Right atrium auricular region (tissue), 2 donors: ENCODE data around the gene HAT1. TPM values are rescaled to one million over a fixed set of nuclear protein-coding genes. Genes with fewer than 3 reads are reported as not detected.
A peak's percentile ranks its signal among the peaks of the same experiment; 100 is the strongest.

Source experiments
- DNase-seq: peaks from one replicate; pipeline ENCODE4 v3.0.0-alpha.2; 2019; ENCODE audit warnings: low spot score
- H3K27ac ChIP-seq, 2 donors: fragments of 200-600 bp; sonication (generic); 1 replicate in 1 of 2; 2 replicates in 1 of 2; pipeline ENCODE4 v1.5.1; 2016 to 2019
- H3K27me3 ChIP-seq, 2 donors: fragments of 200-600 bp; sonication (generic); one replicate each; pipeline versions ENCODE4 v1.5.1 to v1.6.0; 2017 to 2019
- H3K36me3 ChIP-seq: fragments of 200-600 bp; sonication (generic); one replicate; pipeline ENCODE4 v1.5.1; 2016
- H3K4me1 ChIP-seq, 2 donors: fragments of 200-600 bp; sonication (generic); one replicate each; pipeline versions ENCODE4 v1.5.1 to v1.6.0; 2017 to 2019
- H3K4me3 ChIP-seq, 2 donors: fragments of 200-600 bp; sonication (generic); 1 replicate in 1 of 2; 2 replicates in 1 of 2; pipeline ENCODE4 v1.5.1; 2017 to 2019; ENCODE audit warnings: mild to moderate bottlenecking in 1 of 2, moderate library complexity in 1 of 2
- H3K9me3 ChIP-seq, 2 donors: fragments of 200-600 bp; sonication (generic); one replicate each; pipeline ENCODE4 v1.5.1; 2019
- total RNA-seq, 2 donors: library from RNA; depleted of rRNA; stranded (reverse); fragments of >200 nt; gene quantifications; one replicate each; pipeline ENCODE4 v1.1.0, GENCODE V29; 2016
- TF ChIP-seq, protein P1 (sequence below), 2 donors: fragments of 200-600 bp; sonication (generic); IDR thresholded peaks; one replicate each; pipeline ENCODE4 v1.5.1; 2019; ENCODE audit warnings: antibody characterized with exemption in 2 of 2

Gene HAT1
- total RNA-seq, 2 donors from 2014 or later: 22.8 to 25.8 TPM

DNA sequence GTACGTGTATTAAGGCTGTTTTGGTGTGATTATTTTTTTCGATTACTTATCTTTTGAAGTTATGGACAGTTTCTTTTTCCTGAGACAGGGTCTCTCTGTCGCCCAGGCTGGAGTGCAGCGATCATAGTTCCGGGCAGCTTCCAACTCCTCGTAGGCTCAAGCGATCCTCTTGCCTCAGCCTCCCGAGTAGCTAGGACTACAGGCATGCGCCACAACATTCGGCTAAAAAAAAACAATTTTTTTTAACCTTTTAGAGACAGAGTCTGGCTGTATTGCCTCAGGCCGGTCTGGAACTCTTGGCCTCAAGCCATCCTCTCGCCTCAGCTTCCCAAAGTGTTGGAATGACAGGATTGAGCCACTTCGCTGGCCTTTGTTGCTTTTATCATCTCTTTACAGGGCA is 945 bp downstream of the HAT1 start:
- Histone ChIP-seq H3K9me3 (no peaks in the 10 kb centered on the region), H3K4me3 (peak overlapping the region; percentile 74 to 95), H3K27me3 (no peaks in the 10 kb centered on the region), H3K4me1 (peaks cover 0 to 18% of the 10 kb centered on the region in 2 donors), H3K36me3 (no peaks in the 10 kb centered on the region), H3K27ac (peak overlapping the region; percentile 90 to 91)
- DNase-seq: no peak
- TF ChIP-seq, protein P1, sequence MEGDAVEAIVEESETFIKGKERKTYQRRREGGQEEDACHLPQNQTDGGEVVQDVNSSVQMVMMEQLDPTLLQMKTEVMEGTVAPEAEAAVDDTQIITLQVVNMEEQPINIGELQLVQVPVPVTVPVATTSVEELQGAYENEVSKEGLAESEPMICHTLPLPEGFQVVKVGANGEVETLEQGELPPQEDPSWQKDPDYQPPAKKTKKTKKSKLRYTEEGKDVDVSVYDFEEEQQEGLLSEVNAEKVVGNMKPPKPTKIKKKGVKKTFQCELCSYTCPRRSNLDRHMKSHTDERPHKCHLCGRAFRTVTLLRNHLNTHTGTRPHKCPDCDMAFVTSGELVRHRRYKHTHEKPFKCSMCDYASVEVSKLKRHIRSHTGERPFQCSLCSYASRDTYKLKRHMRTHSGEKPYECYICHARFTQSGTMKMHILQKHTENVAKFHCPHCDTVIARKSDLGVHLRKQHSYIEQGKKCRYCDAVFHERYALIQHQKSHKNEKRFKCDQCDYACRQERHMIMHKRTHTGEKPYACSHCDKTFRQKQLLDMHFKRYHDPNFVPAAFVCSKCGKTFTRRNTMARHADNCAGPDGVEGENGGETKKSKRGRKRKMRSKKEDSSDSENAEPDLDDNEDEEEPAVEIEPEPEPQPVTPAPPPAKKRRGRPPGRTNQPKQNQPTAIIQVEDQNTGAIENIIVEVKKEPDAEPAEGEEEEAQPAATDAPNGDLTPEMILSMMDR (IDR thresholded peaks at IDR 0.05): no peak

DNA sequence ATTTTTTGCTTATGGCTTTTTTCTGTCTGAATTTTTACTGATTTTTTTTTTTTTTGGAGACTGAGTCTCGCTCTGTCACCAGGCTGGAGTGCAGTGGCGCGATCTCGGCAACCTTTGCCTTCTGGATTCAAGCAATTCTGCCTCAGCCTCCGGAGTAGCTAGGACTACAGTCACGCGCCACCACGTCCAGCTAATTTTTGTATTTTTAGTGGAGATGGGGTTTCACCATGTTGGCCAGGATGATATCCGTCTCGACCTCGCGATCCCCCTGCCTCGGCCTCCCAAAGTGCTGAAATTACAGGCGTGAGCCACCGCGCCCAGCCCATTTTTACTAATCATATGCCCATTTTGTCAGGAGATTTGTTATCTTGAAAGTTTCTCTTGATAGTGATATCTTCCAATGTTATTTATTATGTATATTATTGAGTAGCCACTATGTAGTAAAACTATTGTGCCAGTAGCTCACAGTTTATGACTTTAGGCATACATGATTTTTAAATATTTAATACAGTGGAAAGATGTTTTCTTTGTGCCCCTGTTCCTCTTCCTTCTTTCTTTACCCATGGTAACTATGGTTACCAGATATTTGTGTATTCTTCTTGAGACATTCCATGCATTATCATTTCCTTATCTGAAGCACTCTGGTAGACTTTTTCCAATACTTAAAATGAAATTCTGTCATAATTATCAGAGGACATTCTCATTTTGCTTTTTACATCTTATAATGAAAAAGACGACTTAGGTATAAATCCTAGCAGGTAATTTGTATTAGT is 2.1 kb downstream of the HAT1 start:
- H3K27me3 ChIP-seq: no peaks in the 10 kb centered on the region
- no peak overlapping the region for H3K27ac ChIP-seq
- TF ChIP-seq, protein P1 (IDR thresholded peaks at IDR 0.05): no peak
- H3K36me3 ChIP-seq: no peaks in the 10 kb centered on the region
- no peak overlapping the region for H3K4me3 ChIP-seq
- peaks cover 0 to 18% of the 10 kb centered on the region in 2 donors for H3K4me1 ChIP-seq
- no peak for DNase-seq
- H3K9me3 ChIP-seq: no peaks in the 10 kb centered on the region

DNA sequence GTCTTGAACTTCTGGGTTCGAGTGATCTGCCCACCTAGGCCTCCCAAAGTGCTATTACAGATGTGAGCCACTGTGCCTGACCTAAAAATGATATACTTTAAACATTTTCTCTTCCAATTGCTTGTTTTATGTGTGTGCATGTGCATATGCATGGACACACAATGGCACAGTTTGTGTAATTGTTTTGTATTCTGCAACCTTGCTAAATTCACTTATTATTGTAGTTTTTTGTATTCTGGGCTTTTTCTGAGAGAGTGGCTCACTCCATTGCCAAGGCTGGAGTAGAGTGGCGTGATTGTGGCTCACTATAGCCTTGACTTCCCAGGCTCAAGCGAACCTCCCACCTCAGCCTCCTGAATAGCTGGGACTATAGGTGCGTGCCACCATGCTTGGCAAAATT is 8.1 kb downstream of the HAT1 start:
- Histone ChIP-seq H3K4me1 (no peaks in the 10 kb centered on the region), H3K36me3 (no peaks in the 10 kb centered on the region), H3K9me3 (no peaks in the 10 kb centered on the region), H3K27ac (no peak overlapping the region), H3K4me3 (no peak overlapping the region), H3K27me3 (no peaks in the 10 kb centered on the region)
- DNase-seq: no peak
- TF ChIP-seq, protein P1 (IDR thresholded peaks at IDR 0.05): no peak

DNA sequence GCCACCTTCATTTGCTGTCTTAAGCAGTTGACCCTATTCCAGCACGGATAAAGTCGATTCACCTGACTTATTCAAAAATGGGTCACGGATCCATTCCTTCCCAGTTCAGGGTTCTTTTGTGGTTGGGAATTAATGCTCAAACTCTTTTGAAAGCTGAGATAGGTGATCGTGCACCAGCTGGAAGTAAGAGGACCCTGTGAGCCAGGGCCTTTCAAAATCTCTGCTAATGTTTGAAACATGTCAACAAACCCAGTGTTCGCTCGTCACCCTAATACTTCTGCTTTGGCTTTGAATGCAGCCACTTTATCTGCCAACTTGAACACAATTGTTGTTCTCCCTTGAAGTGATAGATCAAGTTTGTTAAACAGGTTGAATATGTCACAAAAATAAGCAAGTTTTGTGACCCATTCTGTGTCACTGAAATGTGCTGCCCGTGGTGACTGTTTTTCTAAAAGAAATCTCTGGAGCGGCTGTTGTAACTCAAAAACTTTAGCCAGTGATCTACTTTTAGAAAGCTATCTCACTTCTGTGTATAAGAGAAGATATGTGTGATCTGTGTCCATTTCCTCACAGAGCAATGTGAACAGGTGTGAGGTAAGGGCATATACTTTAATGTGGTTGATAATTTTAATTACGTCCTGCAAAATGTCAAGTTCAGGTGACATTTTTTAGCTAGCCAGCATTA is 16.9 kb downstream of the HAT1 start:
- H3K27me3 ChIP-seq: no peaks in the 10 kb centered on the region
- TF ChIP-seq, protein P1 (IDR thresholded peaks at IDR 0.05): no peak
- DNase-seq: no peak
- H3K9me3 ChIP-seq: no peaks in the 10 kb centered on the region
- H3K27ac ChIP-seq: no peak overlapping the region
- no peak overlapping the region for H3K4me3 ChIP-seq
- H3K36me3 ChIP-seq: no peaks in the 10 kb centered on the region
- H3K4me1 ChIP-seq: no peaks in the 10 kb centered on the region

DNA sequence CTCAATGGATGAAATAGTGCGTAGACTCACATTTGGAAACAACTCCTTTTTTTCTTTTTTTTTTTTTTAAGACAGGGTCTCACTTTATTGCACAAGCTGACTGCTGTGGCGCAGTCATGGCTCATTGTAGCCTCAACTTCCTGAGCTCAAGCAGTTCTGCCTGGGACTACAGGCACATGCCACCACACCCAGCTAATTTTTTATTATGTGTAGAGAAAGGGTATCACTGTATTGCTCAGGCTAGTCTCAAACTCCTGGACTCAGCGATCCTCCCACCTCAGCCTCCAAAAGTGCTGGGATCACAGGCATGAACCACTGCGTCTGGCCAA is 17.4 kb downstream of the HAT1 start:
- Histone ChIP-seq H3K36me3 (no peaks in the 10 kb centered on the region), H3K4me1 (no peaks in the 10 kb centered on the region), H3K4me3 (no peak overlapping the region), H3K9me3 (no peaks in the 10 kb centered on the region), H3K27me3 (no peaks in the 10 kb centered on the region), H3K27ac (no peak overlapping the region)
- TF ChIP-seq, protein P1 (IDR thresholded peaks at IDR 0.05): no peak
- DNase-seq: no peak
